Gastrocnemius medialis (tissue), 4 donors: ENCODE measurements around the gene YLPM1. TPM values are rescaled to one million over a fixed set of nuclear protein-coding genes. Genes with fewer than 3 reads are reported as not detected.

Experiments used
- ATAC-seq, 2 donors: fragments of 150-250 bp; one replicate each; pipeline ENCODE4 v1.9.1; 2016
- DNase-seq, 2 donors: peaks; one replicate each; pipeline ENCODE4 v3.0.0-alpha.2; 2019
- H3K27ac ChIP-seq, 4 donors: fragments of 200-600 bp; sonication (generic); 1 replicate in 1 of 4; 2 replicates in 3 of 4; pipeline ENCODE4 v1.5.1; 2016 to 2018; ENCODE audit warnings: mild to moderate bottlenecking in 2 of 4, moderate library complexity in 1 of 4
- H3K27me3 ChIP-seq, 3 donors: fragments of 200-600 bp; sonication (generic) in 2 of 3; 1 replicate in 1 of 3; 2 replicates in 2 of 3; pipeline versions ENCODE4 v1.5.1 to v1.6.0; 2016 to 2019; ENCODE audit warnings: mild to moderate bottlenecking in 1 of 3, moderate library complexity in 1 of 3
- H3K36me3 ChIP-seq, 2 donors: fragments of 200-600 bp; sonication (generic) in 1 of 2; one replicate each; pipeline ENCODE4 v1.5.1; 2017 to 2018
- H3K4me1 ChIP-seq, 2 donors: fragments of 200-600 bp; sonication (generic) in 1 of 2; one replicate each; pipeline ENCODE4 v1.5.1; 2016 to 2017; ENCODE audit warnings: mild to moderate bottlenecking in 2 of 2
- H3K4me3 ChIP-seq, 4 donors: fragments of 200-600 bp; sonication (generic) in 3 of 4; 1 replicate in 1 of 4; 2 replicates in 3 of 4; pipeline ENCODE4 v1.5.1; 2016 to 2019; ENCODE audit warnings: mild to moderate bottlenecking in 2 of 4
- H3K9me3 ChIP-seq, 3 donors: fragments of 200-600 bp; sonication (generic) in 2 of 3; 1 replicate in 1 of 3; 2 replicates in 2 of 3; pipeline ENCODE4 v1.5.1; 2016 to 2019
- POLR2A ChIP-seq, 2 donors: fragments of 450-650 bp; IDR thresholded peaks; one replicate each; pipeline ENCODE4 v1.6.1; 2017; ENCODE audit warnings: antibody characterized with exemption in 2 of 2, mild to moderate bottlenecking in 2 of 2, moderate library complexity in 2 of 2
- in situ Hi-C, 4 donors: fragments of 200-750 bp; cut with MboI; loops; one replicate each; pipeline versions ENCODE4 v1.15.0 to v1.8.0; 2017; ENCODE audit warnings: low sequenced_read_pairs in 4 of 4
- intact Hi-C: fragments of 100-400 bp; cut with DNase I; formaldehyde crosslinking; loops from one replicate; pipeline ENCODE4 v1.15.1; 2023; ENCODE audit warnings: low total_unique reads
- total RNA-seq, 4 donors: library from RNA; depleted of rRNA; stranded (reverse); fragments of >200 nt; gene quantifications; one replicate each; pipeline versions ENCODE4 v1.1.0 to v1.2.3, GENCODE V29; 2016
- TF ChIP-seq, protein P1 (sequence below), 5 experiments: fragments of 450-650 bp in 3 of 5; fragments of 200-600 bp in 2 of 5; sonication (generic) in 2 of 5; IDR thresholded peaks in 4 of 5; conservative IDR thresholded peaks in 1 of 5; 1 replicate in 4 of 5; 2 replicates in 1 of 5; pipeline ENCODE4 v1.5.1; 2016 to 2019; ENCODE audit warnings: antibody characterized with exemption in 5 of 5, mild to moderate bottlenecking in 3 of 5, moderate library complexity in 3 of 5

The YLPM1 gene
- total RNA-seq, 4 donors from 2014 or later = 22.2 to 29.2 (median 25.8) TPM

GRCh38 chr14:74785056-74785613 lies 22.0 kb downstream of the YLPM1 start:
- no peak for TF ChIP-seq POLR2A (IDR thresholded peaks at IDR 0.05)
- TF ChIP-seq, protein P1, sequence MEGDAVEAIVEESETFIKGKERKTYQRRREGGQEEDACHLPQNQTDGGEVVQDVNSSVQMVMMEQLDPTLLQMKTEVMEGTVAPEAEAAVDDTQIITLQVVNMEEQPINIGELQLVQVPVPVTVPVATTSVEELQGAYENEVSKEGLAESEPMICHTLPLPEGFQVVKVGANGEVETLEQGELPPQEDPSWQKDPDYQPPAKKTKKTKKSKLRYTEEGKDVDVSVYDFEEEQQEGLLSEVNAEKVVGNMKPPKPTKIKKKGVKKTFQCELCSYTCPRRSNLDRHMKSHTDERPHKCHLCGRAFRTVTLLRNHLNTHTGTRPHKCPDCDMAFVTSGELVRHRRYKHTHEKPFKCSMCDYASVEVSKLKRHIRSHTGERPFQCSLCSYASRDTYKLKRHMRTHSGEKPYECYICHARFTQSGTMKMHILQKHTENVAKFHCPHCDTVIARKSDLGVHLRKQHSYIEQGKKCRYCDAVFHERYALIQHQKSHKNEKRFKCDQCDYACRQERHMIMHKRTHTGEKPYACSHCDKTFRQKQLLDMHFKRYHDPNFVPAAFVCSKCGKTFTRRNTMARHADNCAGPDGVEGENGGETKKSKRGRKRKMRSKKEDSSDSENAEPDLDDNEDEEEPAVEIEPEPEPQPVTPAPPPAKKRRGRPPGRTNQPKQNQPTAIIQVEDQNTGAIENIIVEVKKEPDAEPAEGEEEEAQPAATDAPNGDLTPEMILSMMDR (IDR thresholded peaks at IDR 0.05 in 4 of 5, conservative IDR thresholded peaks at IDR 0.05 in 1 of 5) = no peak
- no peak overlapping the region for H3K4me3 ChIP-seq
- no peaks in the 10 kb centered on the region for H3K9me3 ChIP-seq
- peak overlapping the region; percentile 7 to 50 (median 27) for H3K27ac ChIP-seq
- peaks cover 3 to 19% of the 10 kb centered on the region in 2 donors for H3K4me1 ChIP-seq
- intact Hi-C loops (no loop called here), in situ Hi-C loops (no loop called here)
- ATAC-seq (no peak), DNase-seq (no peak)
- no peaks in the 10 kb centered on the region for H3K27me3 ChIP-seq
- peaks cover 0 to 39% of the 10 kb centered on the region in 2 donors for H3K36me3 ChIP-seq

DNA sequence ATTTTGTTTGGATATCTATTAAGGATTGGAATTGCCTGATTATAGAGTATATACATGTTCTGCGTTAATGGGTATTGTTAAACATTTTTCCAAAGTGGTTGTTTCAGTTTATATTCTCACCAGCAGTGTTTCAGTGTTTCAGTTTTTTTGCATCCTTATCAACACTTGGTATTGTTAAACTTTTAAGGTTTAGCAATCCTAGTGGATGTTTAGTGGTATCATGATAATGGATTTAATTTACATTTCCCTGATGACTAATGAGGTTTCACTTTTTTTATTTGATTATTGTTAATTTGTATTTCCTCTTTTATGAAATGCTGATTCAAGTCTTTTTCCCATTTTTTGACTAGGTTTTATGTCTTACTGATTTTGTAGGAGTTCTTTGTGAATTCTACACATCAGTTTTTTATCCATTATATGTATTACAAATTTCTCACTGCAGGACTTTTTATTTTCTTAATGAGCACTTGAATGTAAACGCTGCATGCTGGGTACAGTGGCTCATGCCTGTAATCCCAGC lies 23.7 kb downstream of the YLPM1 start:
- no peak overlapping the region for H3K4me3 ChIP-seq
- DNase-seq (no peak), ATAC-seq (no peak)
- H3K36me3 ChIP-seq = peaks cover 0 to 21% of the 10 kb centered on the region in 2 donors
- in situ Hi-C loops = no loop called here
- no peaks in the 10 kb centered on the region for H3K9me3 ChIP-seq
- no peaks in the 10 kb centered on the region for H3K27me3 ChIP-seq
- intact Hi-C loops = no loop called here
- no peak for TF ChIP-seq POLR2A (IDR thresholded peaks at IDR 0.05)
- TF ChIP-seq, protein P1 (IDR thresholded peaks at IDR 0.05 in 4 of 5, conservative IDR thresholded peaks at IDR 0.05 in 1 of 5) = no peak
- no peak overlapping the region for H3K27ac ChIP-seq
- H3K4me1 ChIP-seq = peaks cover 3 to 23% of the 10 kb centered on the region in 2 donors

GRCh38 chr14:74792249-74793039 lies 29.3 kb downstream of the YLPM1 start:
- in situ Hi-C loops = no loop called here
- ATAC-seq (no peak), DNase-seq (no peak)
- Histone ChIP-seq H3K36me3 (no peaks in the 10 kb centered on the region), H3K27me3 (no peaks in the 10 kb centered on the region), H3K4me3 (no peak overlapping the region), H3K9me3 (no peaks in the 10 kb centered on the region), H3K27ac (peak overlapping the region in 1 of 4 donors; percentile 16), H3K4me1 (peaks cover 0 to 23% of the 10 kb centered on the region in 2 donors)
- intact Hi-C loops = no loop called here
- TF ChIP-seq POLR2A (IDR thresholded peaks at IDR 0.05) = no peak
- TF ChIP-seq, protein P1 (IDR thresholded peaks at IDR 0.05 in 4 of 5, conservative IDR thresholded peaks at IDR 0.05 in 1 of 5) = no peak

- DNase-seq (no peak), ATAC-seq (no peak)
- no peak for TF ChIP-seq POLR2A (IDR thresholded peaks at IDR 0.05)
- TF ChIP-seq, protein P1 (IDR thresholded peaks at IDR 0.05 in 4 of 5, conservative IDR thresholded peaks at IDR 0.05 in 1 of 5) = peak in 2 of 5 experiments; percentile 7 to 10
- Histone ChIP-seq H3K9me3 (no peaks in the 10 kb centered on the region), H3K27ac (no peak overlapping the region), H3K4me1 (peaks cover 0 to 23% of the 10 kb centered on the region in 2 donors), H3K4me3 (no peak overlapping the region), H3K27me3 (no peaks in the 10 kb centered on the region), H3K36me3 (peaks cover 0 to 11% of the 10 kb centered on the region in 2 donors)
- intact Hi-C loops = no loop called here
- in situ Hi-C loops = no loop called here
These were observed 30.5 kb downstream of the YLPM1 start for GRCh38 chr14:74793506-74794155.
